GM06990 (cell line): ENCODE results near the gene RBM4B.
"Not testable (repeated sequence)": the region's sequence is repeated elsewhere in the genome, so short reads cannot be mapped to it uniquely, and the experiment has no call there.

Experiments used
- DNase-seq: peaks from one replicate; pipeline ENCODE4 v3.0.0-alpha.2; 2011; ENCODE audit not compliant: insufficient read length; ENCODE audit errors: extremely low read depth
- H3K27me3 ChIP-seq: replicated peaks from 2 replicates; pipeline ENCODE4 v1.6.0; 2011; ENCODE audit warnings: low read length; ENCODE audit not compliant: control insufficient read depth, insufficient read depth
- H3K36me3 ChIP-seq: 2 replicates; pipeline ENCODE4 v1.5.1; 2011; ENCODE audit warnings: low read length; ENCODE audit not compliant: control insufficient read depth, insufficient read depth
- H3K4me3 ChIP-seq: replicated peaks from 2 replicates; pipeline ENCODE4 v1.5.1; 2011; ENCODE audit warnings: low read depth, mild to moderate bottlenecking, control low read depth, low read length
- CTCF ChIP-seq: IDR thresholded peaks from 2 replicates; pipeline ENCODE4 v1.5.1; 2011; ENCODE audit warnings: low read length, control low read depth, mild to moderate bottlenecking, inconsistent platforms; ENCODE audit not compliant: insufficient read depth, poor library complexity, severe bottlenecking

The RBM4B gene

GRCh38 chr11:66677599-66678375 is at the start of gene RBM4B:
Gene RBM4B (minus strand): TSS chr11:66677887. CDS start chr11:66677079, 808 bp downstream.
- H3K27me3 ChIP-seq, result no peaks in the 10 kb centered on the region
- TF ChIP-seq CTCF, result no peak
- DNase-seq, result peak; percentile 98

GRCh38 chr11:66725647-66726046 is 48.0 kb upstream of the RBM4B start:
- no peaks in the 10 kb centered on the region for H3K36me3 ChIP-seq
- peaks cover 6% of the 10 kb centered on the region for H3K27me3 ChIP-seq
- no peak for TF ChIP-seq CTCF
- no peak overlapping the region for H3K4me3 ChIP-seq
- no peak for DNase-seq

More at GRCh38 chr11:66677599-66678375, at the start of gene RBM4B:
- H3K4me3 ChIP-seq, result peak within 1 kb of the TSS; percentile 72
- no peaks in the 10 kb centered on the region; the same call in none of the 2 replicates for H3K36me3 ChIP-seq

GRCh38 chr11:66725114-66725513 is 47.4 kb upstream of the RBM4B start:
- peaks cover 6% of the 10 kb centered on the region for H3K27me3 ChIP-seq
- H3K4me3 ChIP-seq, result no peak overlapping the region
- H3K36me3 ChIP-seq, result no peaks in the 10 kb centered on the region
- DNase-seq, result no peak
- no peak for TF ChIP-seq CTCF

GRCh38 chr11:66724167-66724566 is 46.5 kb upstream of the RBM4B start:
- H3K36me3 ChIP-seq, H3K4me3 ChIP-seq, H3K27me3 ChIP-seq, DNase-seq: not testable (repeated sequence)

GRCh38 chr11:66723693-66724092 is 46.0 kb upstream of the RBM4B start:
- Histone ChIP-seq H3K4me3 (no peak overlapping the region), H3K36me3 (no peaks in the 10 kb centered on the region), H3K27me3 (peaks cover 6% of the 10 kb centered on the region)
- no peak for TF ChIP-seq CTCF
- no peak for DNase-seq

- no peaks in the 10 kb centered on the region for H3K36me3 ChIP-seq
- H3K27me3 ChIP-seq, result peaks cover 6% of the 10 kb centered on the region
- H3K4me3 ChIP-seq, result no peak overlapping the region
- TF ChIP-seq CTCF, result no peak
- DNase-seq, result no peak
Observed at GRCh38 chr11:66722745-66723651, 45.3 kb upstream of the RBM4B start.
